GM13976 (cell line): ENCODE measurements around the gene RAB11FIP3.
"Not testable (repeated sequence)": the region's sequence is repeated elsewhere in the genome, so short reads cannot be mapped to it uniquely, and the experiment has no call there.

ENCODE experiments used
- DNase-seq: peaks from one replicate; pipeline ENCODE4 v3.0.0; 2012; ENCODE audit warnings: low spot score
- CTCF ChIP-seq: IDR thresholded peaks from 2 replicates; pipeline ENCODE4 v1.5.1; 2012; ENCODE audit warnings: borderline replicate concordance, mild to moderate bottlenecking; ENCODE audit not compliant: insufficient read depth; ENCODE audit errors: extremely low read depth, missing control alignments, control extremely low read depth
- in situ Hi-C: fragments of 300-500 bp; cut with MboI; formaldehyde crosslinking; loops from one replicate; pipeline ENCODE4 v1.12.0; 2022; ENCODE audit warnings: low sequenced_read_pairs, mixed read lengths, inconsistent platforms; ENCODE audit not compliant: unreplicated experiment

RAB11FIP3 gene

GRCh38 chr16:503150-504071 lies 78.0 kb downstream of the RAB11FIP3 start:
- TF ChIP-seq CTCF, result no peak
- DNase-seq, result no peak
- in situ Hi-C loops, result no loop called here

- DNase-seq, result no peak
- TF ChIP-seq CTCF, result no peak
- in situ Hi-C loops, result no loop called here
Observed at GRCh38 chr16:505479-506245, 80.2 kb downstream of the RAB11FIP3 start.

- in situ Hi-C loops, result no loop called here
- no peak for TF ChIP-seq CTCF
- DNase-seq, result no peak
Observed at GRCh38 chr16:506246-506546, 80.7 kb downstream of the RAB11FIP3 start.

GRCh38 chr16:507527-507926 lies 82.1 kb downstream of the RAB11FIP3 start:
- DNase-seq, in situ Hi-C loops: not testable (repeated sequence)

GRCh38 chr16:507996-508395 lies 82.5 kb downstream of the RAB11FIP3 start:
- in situ Hi-C loops, result no loop called here
- no peak for TF ChIP-seq CTCF

GRCh38 chr16:508884-509736 lies 83.7 kb downstream of the RAB11FIP3 start:
- DNase-seq, result no peak
- in situ Hi-C loops, result no loop called here
- no peak for TF ChIP-seq CTCF

More at GRCh38 chr16:507996-508395, 82.5 kb downstream of the RAB11FIP3 start:
- no peak for DNase-seq
